Esophagus (tissue), 2 donors: ENCODE measurements around the gene TENT4B. TPM values are rescaled to one million over a fixed set of nuclear protein-coding genes. Genes with fewer than 3 reads are reported as not detected.

ENCODE experiments used
- H3K27ac ChIP-seq, 2 donors: one replicate each; pipeline ENCODE4 v1.5.1; 2013; ENCODE audit warnings: low read depth in 2 of 2, mild to moderate bottlenecking in 2 of 2, inconsistent platforms in 1 of 2, low read length in 1 of 2, moderate library complexity in 1 of 2
- H3K27me3 ChIP-seq, 2 donors: one replicate each; pipeline ENCODE4 v1.6.1; 2013; ENCODE audit warnings: low read length in 2 of 2, control low read depth in 1 of 2, mild to moderate bottlenecking in 1 of 2; ENCODE audit not compliant: insufficient read depth in 2 of 2, control insufficient read depth in 1 of 2
- H3K36me3 ChIP-seq, 2 donors: one replicate each; pipeline ENCODE4 v1.6.1; 2013; ENCODE audit warnings: low read length in 1 of 2; ENCODE audit not compliant: control insufficient read depth in 2 of 2, insufficient read depth in 2 of 2
- H3K4me1 ChIP-seq, 2 donors: one replicate each; pipeline ENCODE4 v1.6.1; 2013; ENCODE audit warnings: low read length in 1 of 2; ENCODE audit not compliant: control insufficient read depth in 2 of 2, insufficient read depth in 2 of 2
- H3K4me3 ChIP-seq, 2 donors: one replicate each; pipeline ENCODE4 v1.5.1; 2013; ENCODE audit warnings: low read length in 2 of 2, mild to moderate bottlenecking in 2 of 2, low read depth in 1 of 2, moderate library complexity in 1 of 2
- H3K9me3 ChIP-seq, 2 donors: one replicate each; pipeline ENCODE4 v1.6.1; 2013; ENCODE audit warnings: mild to moderate bottlenecking in 2 of 2, low read depth in 1 of 2, low read length in 1 of 2, moderate library complexity in 1 of 2; ENCODE audit not compliant: control insufficient read depth in 2 of 2, insufficient read depth in 1 of 2
- WGBS, 2 donors: extraction: QIAGEN DNeasy Blood & Tissue Kit; methylation state at CpG; one replicate each; pipeline ENCODE4 v1.1.7; 2013; 5-methylcytosine and 5-hydroxymethylcytosine counted together
- polyA plus RNA-seq, 2 donors: library from polyadenylated mRNA; stranded (reverse); fragments of 200-250 nt; gene quantifications; one replicate each; pipeline ENCODE4 v1.2.3, GENCODE V29; 2013
- donor health status: healthy with polysubstance abuse.
- donor health status: Bipolar disorder and iron deficiency.

TENT4B gene
- polyA plus RNA-seq, 2 donors = 2.6 to 3.0 TPM

DNA sequence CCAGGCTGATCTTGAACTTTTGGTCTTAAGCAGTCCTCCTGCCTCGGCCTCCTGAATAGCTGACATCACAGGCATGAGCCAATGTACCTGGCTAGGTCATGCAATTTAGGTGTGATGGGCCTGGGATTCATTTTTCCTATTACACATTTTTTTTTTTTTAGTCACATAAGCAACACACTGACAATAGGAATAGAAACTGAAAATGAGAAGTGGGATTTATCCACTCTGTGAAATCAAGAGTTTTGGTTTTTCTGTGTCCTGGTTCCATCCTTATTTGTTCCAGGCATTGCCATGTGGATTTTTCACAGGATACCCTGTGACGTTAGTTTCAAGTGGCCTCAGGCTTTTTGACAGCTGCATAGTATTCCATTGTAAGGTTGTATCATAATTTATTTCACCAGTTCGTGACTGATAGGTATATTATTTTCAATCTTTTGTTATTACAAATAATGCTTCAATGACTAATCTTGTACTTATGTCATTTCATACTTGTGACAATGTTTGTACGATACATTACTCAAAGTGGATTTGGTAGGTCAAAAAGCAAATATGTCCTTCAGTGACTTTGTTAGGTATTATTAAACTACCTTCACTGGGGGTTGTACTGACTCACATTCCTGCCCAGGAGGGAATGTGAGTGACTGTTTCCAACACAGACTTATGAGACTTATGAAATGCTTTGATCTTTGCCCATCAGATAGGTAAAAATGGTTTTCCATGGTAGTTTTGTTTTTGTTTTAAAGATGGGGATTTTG lies 123.9 kb downstream of the TENT4B start:
- Histone ChIP-seq H3K27ac (no peak overlapping the region), H3K4me1 (peaks cover 3 to 16% of the 10 kb centered on the region in 2 donors), H3K36me3 (peaks cover 0 to 4% of the 10 kb centered on the region in 2 donors), H3K4me3 (no peak overlapping the region), H3K27me3 (no peaks in the 10 kb centered on the region), H3K9me3 (no peaks in the 10 kb centered on the region)
- WGBS, 2 donors = 75 to 78% methylated on average over 4 of the region's 4 CpGs

DNA sequence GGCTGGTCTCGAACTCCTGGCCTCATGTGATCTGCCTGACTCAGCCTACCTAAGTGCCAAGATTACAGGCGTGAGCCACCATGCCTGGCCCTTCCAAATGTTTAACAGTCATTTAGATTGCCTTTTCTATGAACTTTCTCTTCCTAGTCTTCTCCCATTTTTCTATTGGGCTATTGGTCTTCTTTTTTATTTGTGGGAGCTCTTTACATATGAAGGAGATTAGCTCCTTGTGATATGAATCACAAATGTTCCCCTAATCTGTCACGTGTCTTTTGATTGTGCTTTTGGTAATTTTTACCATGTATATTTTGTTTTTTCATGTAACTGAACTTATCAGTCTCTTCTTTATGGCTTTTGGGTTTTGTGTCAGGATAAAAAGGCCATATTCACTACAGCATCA lies 125.1 kb downstream of the TENT4B start:
- H3K36me3 ChIP-seq = no peaks in the 10 kb centered on the region
- peaks cover 2 to 18% of the 10 kb centered on the region in 2 donors for H3K4me1 ChIP-seq
- 59 to 66% methylated on average over 3 of the region's 3 CpGs for WGBS, 2 donors
- no peak overlapping the region for H3K4me3 ChIP-seq
- H3K27me3 ChIP-seq = no peaks in the 10 kb centered on the region
- H3K27ac ChIP-seq = no peak overlapping the region
- no peaks in the 10 kb centered on the region for H3K9me3 ChIP-seq

DNA sequence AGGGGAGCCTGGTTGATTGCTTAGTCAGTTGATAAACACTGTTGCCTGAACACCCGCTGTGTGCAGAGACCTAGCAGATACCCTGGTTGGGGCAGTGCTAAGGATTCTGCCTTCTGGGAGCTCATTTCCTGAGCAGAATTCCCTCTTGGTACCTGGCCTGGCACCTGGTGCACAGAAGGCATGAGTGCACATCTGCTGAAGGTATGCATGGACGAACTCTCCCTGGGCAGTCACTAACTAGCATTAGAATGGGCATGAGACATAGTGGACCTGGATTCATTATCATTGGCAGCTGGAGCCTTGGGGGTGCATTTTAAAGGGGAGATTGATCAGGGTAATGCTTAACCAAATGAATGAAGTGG lies 126.4 kb downstream of the TENT4B start:
- 75 to 86% methylated on average over 2 of the region's 2 CpGs for WGBS, 2 donors
- no peaks in the 10 kb centered on the region for H3K27me3 ChIP-seq
- H3K4me3 ChIP-seq = no peak overlapping the region
- no peaks in the 10 kb centered on the region for H3K36me3 ChIP-seq
- H3K4me1 ChIP-seq = peaks cover 0 to 21% of the 10 kb centered on the region in 2 donors
- H3K9me3 ChIP-seq = no peaks in the 10 kb centered on the region
- H3K27ac ChIP-seq = no peak overlapping the region

DNA sequence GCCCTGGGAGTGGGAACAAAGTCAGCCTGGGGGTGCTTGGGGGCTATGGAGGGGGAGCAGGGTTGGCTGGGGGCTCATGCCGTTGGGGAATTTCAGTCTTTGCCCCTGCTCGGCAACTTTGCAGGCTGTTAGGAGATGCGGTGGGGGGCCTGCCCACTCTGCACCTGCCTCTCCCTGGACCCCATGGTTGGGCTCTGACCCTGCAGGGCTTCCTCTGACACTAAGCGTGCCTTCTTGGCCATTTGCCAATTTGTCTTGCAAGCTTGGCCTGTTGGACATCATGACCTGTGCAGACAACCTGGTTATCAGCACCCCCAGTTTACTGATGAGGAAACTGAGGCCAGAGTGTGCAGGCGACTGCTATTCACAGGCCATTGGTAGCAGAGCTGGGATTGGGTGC lies 127.8 kb downstream of the TENT4B start:
- Histone ChIP-seq H3K27me3 (no peaks in the 10 kb centered on the region), H3K36me3 (no peaks in the 10 kb centered on the region), H3K4me3 (no peak overlapping the region), H3K9me3 (no peaks in the 10 kb centered on the region), H3K27ac (no peak overlapping the region), H3K4me1 (peaks cover 0 to 27% of the 10 kb centered on the region in 2 donors)
- 87 to 90% methylated on average over 5 of the region's 5 CpGs for WGBS, 2 donors

Other genes starting within 250 kb of the TENT4B start
- gene CNEP1R1, start 128.1 kb upstream of the TENT4B start, polyA plus RNA-seq = 10 to 100 TPM in 1 of 2 donors, 1 to 10 TPM in 1; 8.3 to 14.8 TPM
- 1 to 10 TPM; 3.9 to 6.3 TPM for gene HEATR3, start 87.3 kb upstream of the TENT4B start, polyA plus RNA-seq
- gene ADCY7, start 113.2 kb downstream of the TENT4B start, polyA plus RNA-seq = 1 to 10 TPM; 8.9 to 9.5 TPM
- gene BRD7, start 215.7 kb downstream of the TENT4B start, polyA plus RNA-seq = 10 to 100 TPM; 42.1 to 45.0 TPM